WTC11 (cell line): ENCODE measurements around the gene CACNA1A. TPM values are rescaled to one million over a fixed set of nuclear protein-coding genes. Genes with fewer than 3 reads are reported as not detected.

Experiments
- ATAC-seq: fragments of 200-7000 bp; cut with Tn5 transposase; 2 replicates; pipeline ENCODE4 v1.10.0; 2021; ENCODE audit warnings: mild to moderate bottlenecking, moderate library complexity
- CTCF ChIA-PET: fragments of 300-600 bp; sonication (Branson Sonifier 250); formaldehyde crosslinking; loops from one replicate; lab custom pipeline; 2021; ENCODE audit warnings: antibody characterized with exemption; lab: Charles Lee
- POLR2A ChIA-PET: fragments of 350-600 bp; sonication (Branson Sonifier 250); formaldehyde crosslinking; loops from one replicate; lab custom pipeline; 2021; ENCODE audit warnings: antibody characterized with exemption; lab: Charles Lee
- DNase-seq: peaks from one replicate; pipeline ENCODE4 v3.0.0; 2021; ENCODE audit warnings: low spot score
- H3K27ac Mint-ChIP-seq: 2 replicates; pipeline ENCODE4 v1.8.0; 2021; ENCODE audit warnings: mixed read lengths
- H3K27me3 Mint-ChIP-seq: 2 replicates; pipeline ENCODE4 v1.8.0; 2021; ENCODE audit warnings: low read depth, mild to moderate bottlenecking, moderate library complexity, mixed read lengths
- H3K36me3 Mint-ChIP-seq: 2 replicates; pipeline ENCODE4 v1.8.0; 2021; ENCODE audit warnings: mixed read lengths
- H3K4me1 Mint-ChIP-seq: 2 replicates; pipeline ENCODE4 v1.8.0; 2022; ENCODE audit warnings: mixed read lengths
- H3K4me3 Mint-ChIP-seq: 2 replicates; pipeline ENCODE4 v1.8.0; 2021; ENCODE audit warnings: mild to moderate bottlenecking, moderate library complexity, mixed read lengths
- H3K9me3 Mint-ChIP-seq: 2 replicates; pipeline ENCODE4 v1.8.0; 2021; ENCODE audit warnings: mixed read lengths
- ARID4B ChIP-seq: sonication (generic); formaldehyde crosslinking; IDR thresholded peaks from 2 replicates; pipeline ENCODE4 v1.8.0; 2023; ENCODE audit warnings: missing genetic modification reagents, mild to moderate bottlenecking, borderline replicate concordance
- ATF3 ChIP-seq: sonication (generic); formaldehyde crosslinking; conservative IDR thresholded peaks from 2 replicates; pipeline ENCODE4 v1.8.1; 2022; ENCODE audit warnings: mild to moderate bottlenecking, missing genetic modification reagents
- CBFB ChIP-seq: sonication (generic); formaldehyde crosslinking; IDR thresholded peaks from 2 replicates; pipeline ENCODE4 v1.8.1; 2022; ENCODE audit warnings: mild to moderate bottlenecking, low read depth, missing genetic modification reagents
- CTCF ChIP-seq: fragments of 200-600 bp; IDR thresholded peaks from 2 replicates; pipeline ENCODE4 v1.8.0; 2022; ENCODE audit warnings: antibody characterized with exemption
- E2F1 ChIP-seq: sonication (generic); formaldehyde crosslinking; IDR thresholded peaks from 2 replicates; pipeline ENCODE4 v1.8.0; 2022; ENCODE audit warnings: mild to moderate bottlenecking, missing genetic modification reagents
- ETV6 ChIP-seq: sonication (generic); formaldehyde crosslinking; IDR thresholded peaks from 2 replicates; pipeline ENCODE4 v1.8.1; 2022; ENCODE audit warnings: mild to moderate bottlenecking, missing genetic modification reagents
- FOXJ3 ChIP-seq: sonication (generic); formaldehyde crosslinking; IDR thresholded peaks from 2 replicates; pipeline ENCODE4 v1.9.0; 2021; ENCODE audit warnings: missing genetic modification reagents, mild to moderate bottlenecking, borderline replicate concordance
- GTF2I ChIP-seq: fragments of 250-450 bp; sonication (Bioruptor Pico); conservative IDR thresholded peaks from 2 replicates; pipeline ENCODE4 v1.4.0; 2021; ENCODE audit warnings: mild to moderate bottlenecking
- IRF2 ChIP-seq: sonication (generic); formaldehyde crosslinking; IDR thresholded peaks from 2 replicates; pipeline ENCODE4 v1.8.0; 2022; ENCODE audit warnings: low read depth, missing genetic modification reagents, borderline replicate concordance
- JUN ChIP-seq: sonication (generic); formaldehyde crosslinking; IDR thresholded peaks from 2 replicates; pipeline ENCODE4 v1.8.0; 2023; ENCODE audit warnings: mild to moderate bottlenecking, missing genetic modification reagents
- NFYB ChIP-seq: sonication (generic); formaldehyde crosslinking; conservative IDR thresholded peaks from 2 replicates; pipeline ENCODE4 v1.8.0; 2022; ENCODE audit warnings: low read depth, missing genetic modification reagents
- NR3C1 ChIP-seq: sonication (generic); formaldehyde crosslinking; conservative IDR thresholded peaks from 2 replicates; pipeline ENCODE4 v1.8.1; 2023; ENCODE audit warnings: low read depth, mild to moderate bottlenecking, missing genetic modification reagents
- SMAD3 ChIP-seq: sonication (generic); formaldehyde crosslinking; IDR thresholded peaks from 2 replicates; pipeline ENCODE4 v1.8.0; 2022; ENCODE audit warnings: missing genetic modification reagents, mild to moderate bottlenecking, borderline replicate concordance
- SOX15 ChIP-seq: fragments of 250-450 bp; sonication (Bioruptor Pico); IDR thresholded peaks from 2 replicates; pipeline ENCODE4 v1.9.0; 2021; ENCODE audit warnings: mild to moderate bottlenecking
- USF1 ChIP-seq: sonication (generic); formaldehyde crosslinking; IDR thresholded peaks from 2 replicates; pipeline ENCODE4 v1.8.0; 2022; ENCODE audit warnings: mild to moderate bottlenecking, missing genetic modification reagents
- ZNF232 ChIP-seq: sonication (generic); formaldehyde crosslinking; IDR thresholded peaks from 2 replicates; pipeline ENCODE4 v1.8.0; 2022; ENCODE audit warnings: mild to moderate bottlenecking, missing genetic modification reagents
- ZNF263 ChIP-seq: sonication (generic); formaldehyde crosslinking; IDR thresholded peaks from 2 replicates; pipeline ENCODE4 v1.8.1; 2022; ENCODE audit warnings: low read depth, mild to moderate bottlenecking, moderate library complexity, missing genetic modification reagents
- total RNA-seq: library from RNA; stranded (reverse); gene quantifications from 3 replicates; pipeline ENCODE4 v1.2.3, GENCODE V29; 2021

CACNA1A gene
- total RNA-seq, 1 experiment from 2014 or later = 28.9 TPM

- H3K27me3 Mint-ChIP-seq = no peaks in the 10 kb centered on the region
- TF ChIP-seq ARID4B (CRISPR knock-in tag) (no peak), CTCF (peak; percentile 65), ZNF232 (CRISPR knock-in tag) (no peak), GTF2I (CRISPR knock-in tag) (peak; percentile 99), ETV6 (CRISPR knock-in tag) (no peak), CBFB (CRISPR knock-in tag) (no peak)
- TF ChIP-seq, all 79 proteins: peak for 2
- Mint-ChIP-seq H3K9me3 (peaks cover 3% of the 10 kb centered on the region; the same call in 1 of the 2 replicates), H3K27ac (no peak overlapping the region), H3K4me1 (peaks cover 6% of the 10 kb centered on the region), H3K36me3 (peaks cover 19% of the 10 kb centered on the region), H3K4me3 (no peak overlapping the region)
- ATAC-seq (peak; percentile 76), DNase-seq (peak; percentile 48)
- ChIA-PET CTCF (interaction anchor here (0.6 to 5.1 kb wide), 31 partner anchors 9 to 454 kb away, joined by 3 to 34 read pairs (median 5); no protein-coding TSS in a partner anchor), POLR2A (no interaction called here)
Observed at GRCh38 chr19:13277104-13277809, 229.0 kb downstream of the CACNA1A start.

GRCh38 chr19:13275016-13275722 lies 231.1 kb downstream of the CACNA1A start:
- Mint-ChIP-seq H3K27me3 (no peaks in the 10 kb centered on the region), H3K9me3 (peaks cover 11% of the 10 kb centered on the region), H3K27ac (no peak overlapping the region), H3K36me3 (peaks cover 38% of the 10 kb centered on the region), H3K4me3 (no peak overlapping the region), H3K4me1 (no peaks in the 10 kb centered on the region)
- POLR2A ChIA-PET = no interaction called here
- ATAC-seq = no peak
- DNase-seq = no peak
- CTCF ChIA-PET = interaction anchor here (5.1 kb wide), 1 partner anchor 314 kb away, joined by 34 read pairs; no protein-coding TSS in a partner anchor
- TF ChIP-seq ZNF232 (CRISPR knock-in tag) = no peak
- no peak for TF ChIP-seq FOXJ3
- TF ChIP-seq IRF2 = no peak
- TF ChIP-seq ATF3 (CRISPR knock-in tag) = no peak
- no peak for TF ChIP-seq SMAD3 (CRISPR knock-in tag)
- no peak for TF ChIP-seq ZNF263 (CRISPR knock-in tag)
- TF ChIP-seq NFYB = no peak
- TF ChIP-seq NR3C1 (CRISPR knock-in tag) = no peak
- no peak for TF ChIP-seq USF1
- TF ChIP-seq SOX15 (CRISPR knock-in tag) = no peak
- TF ChIP-seq E2F1 (CRISPR knock-in tag) = no peak
- TF ChIP-seq JUN (CRISPR knock-in tag) = no peak
